CD8-positive, alpha-beta memory T cell (primary cell): ENCODE data around the gene TSPO. TPM values are rescaled to one million over a fixed set of nuclear protein-coding genes. Genes with fewer than 3 reads are reported as not detected.

Source experiments
- CTCF ChIA-PET: fragments of 350-600 bp; sonication (Branson Sonifier 250); formaldehyde crosslinking; loops from one replicate; lab custom pipeline; 2021; ENCODE audit warnings: antibody characterized with exemption; lab: Charles Lee
- POLR2A ChIA-PET: fragments of 350-600 bp; sonication (Branson Sonifier 250); formaldehyde crosslinking; loops from one replicate; lab custom pipeline; 2021; ENCODE audit warnings: antibody characterized with exemption; lab: Charles Lee
- DNase-seq, 5 donors: peaks; one replicate each; pipeline versions ENCODE4 v3.0.0 to v3.0.0-alpha.2; 2020 to 2022; ENCODE audit warnings: mixed read lengths in 1 of 5
- H3K27ac ChIP-seq: one replicate; pipeline ENCODE4 v1.7.0; 2013; ENCODE audit warnings: low read depth, mild to moderate bottlenecking, low read length, moderate library complexity
- H3K27me3 ChIP-seq: 2 replicates; pipeline ENCODE4 v1.7.0; 2013; ENCODE audit warnings: low read length, mild to moderate bottlenecking; ENCODE audit not compliant: insufficient read depth, poor library complexity, severe bottlenecking
- H3K36me3 ChIP-seq: 2 replicates; pipeline ENCODE4 v1.7.0; 2013; ENCODE audit warnings: mild to moderate bottlenecking, low read length, moderate library complexity; ENCODE audit not compliant: insufficient read depth
- H3K4me1 ChIP-seq: 2 replicates; pipeline ENCODE4 v1.7.0; 2013; ENCODE audit warnings: mild to moderate bottlenecking, low read length, moderate library complexity; ENCODE audit not compliant: insufficient read depth
- H3K4me3 ChIP-seq: 2 replicates; pipeline ENCODE4 v1.7.0; 2013; ENCODE audit warnings: mild to moderate bottlenecking, low read length
- H3K9me3 ChIP-seq: 2 replicates; pipeline ENCODE4 v1.7.0; 2013; ENCODE audit warnings: mild to moderate bottlenecking, low read length
- H3K27ac Mint-ChIP-seq, 8 donors: one replicate each; pipeline ENCODE4 v1.8.0; 2020 to 2021; ENCODE audit warnings: mixed read lengths in 8 of 8, mild to moderate bottlenecking in 6 of 8, inconsistent platforms in 3 of 8, moderate library complexity in 3 of 8
- H3K27me3 Mint-ChIP-seq, 2 donors: one replicate each; pipeline ENCODE4 v1.8.0; 2020 to 2021; ENCODE audit warnings: mixed read lengths in 2 of 2, mild to moderate bottlenecking in 1 of 2, moderate library complexity in 1 of 2
- H3K36me3 Mint-ChIP-seq, 3 donors: one replicate each; pipeline ENCODE4 v1.8.0; 2020 to 2021; ENCODE audit warnings: mixed read lengths in 3 of 3, inconsistent platforms in 1 of 3, mild to moderate bottlenecking in 1 of 3
- H3K4me1 Mint-ChIP-seq, 3 donors: one replicate each; pipeline ENCODE4 v1.8.0; 2020 to 2021; ENCODE audit warnings: mixed read lengths in 3 of 3, inconsistent platforms in 1 of 3, mild to moderate bottlenecking in 1 of 3
- H3K4me3 Mint-ChIP-seq, 7 donors: one replicate each; pipeline ENCODE4 v1.8.0; 2020 to 2021; ENCODE audit warnings: mixed read lengths in 7 of 7, mild to moderate bottlenecking in 6 of 7, moderate library complexity in 4 of 7, inconsistent platforms in 2 of 7
- H3K9me3 Mint-ChIP-seq, 5 donors: one replicate each; pipeline ENCODE4 v1.8.0; 2020 to 2022; ENCODE audit warnings: mixed read lengths in 5 of 5, mild to moderate bottlenecking in 3 of 5, moderate library complexity in 2 of 5, inconsistent platforms in 1 of 5
- polyA plus RNA-seq: library from polyadenylated mRNA; unstranded; fragments of 300-500 nt; fragmentation: Illumina TruSeq; gene quantifications from one replicate; pipeline ENCODE4 v1.2.3, GENCODE V29; 2021
- total RNA-seq, 2 experiments: library from RNA; stranded (reverse); gene quantifications; one replicate each; pipeline ENCODE4 v1.2.3, GENCODE V29; 2021

TSPO gene
- total and polyA plus RNA-seq, 3 experiments from 2014 or later, result 101 to 328 (median 105) TPM

- POLR2A ChIA-PET, result no interaction called here
- Mint-ChIP-seq H3K9me3 (no peaks in the 10 kb centered on the region), H3K4me3 (no peak overlapping the region), H3K36me3 (peaks cover 0 to 66% (median 3%) of the 10 kb centered on the region in 3 donors), H3K27ac (peak overlapping the region in 1 of 8 donors; percentile 23), H3K27me3 (peaks cover 0 to 2% of the 10 kb centered on the region in 2 donors), H3K4me1 (peaks cover 0 to 4% (median 2%) of the 10 kb centered on the region in 3 donors)
- no peak for DNase-seq
- CTCF ChIA-PET, result no interaction called here
- H3K4me3 ChIP-seq, result no peak overlapping the region
- H3K27me3 ChIP-seq, result no peaks in the 10 kb centered on the region
- no peaks in the 10 kb centered on the region for H3K9me3 ChIP-seq
- H3K36me3 ChIP-seq, result no peaks in the 10 kb centered on the region
- no peak overlapping the region for H3K27ac ChIP-seq
- no peaks in the 10 kb centered on the region for H3K4me1 ChIP-seq
Observed at GRCh38 chr22:43171607-43172006, 20.2 kb downstream of the TSPO start.

- ChIA-PET CTCF (no interaction called here), POLR2A (no interaction called here)
- Mint-ChIP-seq H3K27me3 (peaks cover 0 to 2% of the 10 kb centered on the region in 2 donors), H3K9me3 (no peaks in the 10 kb centered on the region), H3K4me1 (peaks cover 0 to 4% (median 2%) of the 10 kb centered on the region in 3 donors), H3K36me3 (peaks cover 0 to 61% (median 3%) of the 10 kb centered on the region in 3 donors), H3K4me3 (no peak overlapping the region), H3K27ac (no peak overlapping the region)
- Histone ChIP-seq H3K36me3 (no peaks in the 10 kb centered on the region), H3K4me1 (no peaks in the 10 kb centered on the region), H3K27me3 (no peaks in the 10 kb centered on the region), H3K4me3 (no peak overlapping the region), H3K27ac (no peak overlapping the region), H3K9me3 (no peaks in the 10 kb centered on the region)
- no peak for DNase-seq
Observed at GRCh38 chr22:43172191-43172590, 20.8 kb downstream of the TSPO start.

GRCh38 chr22:43173566-43173965 lies 22.2 kb downstream of the TSPO start:
- Mint-ChIP-seq H3K4me3 (no peak overlapping the region), H3K36me3 (peaks cover 0 to 60% (median 3%) of the 10 kb centered on the region in 3 donors), H3K27me3 (peaks cover 0 to 2% of the 10 kb centered on the region in 2 donors), H3K4me1 (peaks cover 0 to 4% (median 2%) of the 10 kb centered on the region in 3 donors), H3K9me3 (no peaks in the 10 kb centered on the region), H3K27ac (no peak overlapping the region)
- Histone ChIP-seq H3K9me3 (no peaks in the 10 kb centered on the region), H3K27me3 (no peaks in the 10 kb centered on the region), H3K4me3 (no peak overlapping the region), H3K4me1 (no peaks in the 10 kb centered on the region), H3K27ac (no peak overlapping the region), H3K36me3 (no peaks in the 10 kb centered on the region)
- CTCF ChIA-PET, result no interaction called here
- DNase-seq, result no peak
- POLR2A ChIA-PET, result no interaction called here

GRCh38 chr22:43173976-43174720 lies 22.8 kb downstream of the TSPO start:
- H3K27ac Mint-ChIP-seq, result no peak overlapping the region
- H3K27me3 Mint-ChIP-seq, result peaks cover 0 to 2% of the 10 kb centered on the region in 2 donors
- Histone ChIP-seq H3K4me1 (no peaks in the 10 kb centered on the region), H3K27me3 (no peaks in the 10 kb centered on the region), H3K4me3 (no peak overlapping the region), H3K36me3 (no peaks in the 10 kb centered on the region), H3K27ac (no peak overlapping the region), H3K9me3 (no peaks in the 10 kb centered on the region)
- peak in 1 of 5 donors; percentile 41 for DNase-seq
- CTCF ChIA-PET, result no interaction called here
- H3K4me3 Mint-ChIP-seq, result no peak overlapping the region
- H3K36me3 Mint-ChIP-seq, result peaks cover 0 to 60% (median 5%) of the 10 kb centered on the region in 3 donors
- POLR2A ChIA-PET, result no interaction called here
- peaks cover 0 to 4% (median 2%) of the 10 kb centered on the region in 3 donors for H3K4me1 Mint-ChIP-seq
- H3K9me3 Mint-ChIP-seq, result no peaks in the 10 kb centered on the region

- H3K9me3 Mint-ChIP-seq, result no peaks in the 10 kb centered on the region
- H3K9me3 ChIP-seq, result no peaks in the 10 kb centered on the region
- CTCF ChIA-PET, result no interaction called here
- H3K36me3 Mint-ChIP-seq, result peaks cover 0 to 65% (median 5%) of the 10 kb centered on the region in 3 donors
- POLR2A ChIA-PET, result no interaction called here
- no peak for DNase-seq
- peaks cover 0 to 4% (median 2%) of the 10 kb centered on the region in 3 donors for H3K4me1 Mint-ChIP-seq
- no peak overlapping the region for H3K27ac Mint-ChIP-seq
- no peak overlapping the region for H3K4me3 ChIP-seq
- no peaks in the 10 kb centered on the region for H3K27me3 ChIP-seq
- no peak overlapping the region for H3K27ac ChIP-seq
- H3K27me3 Mint-ChIP-seq, result peaks cover 0 to 2% of the 10 kb centered on the region in 2 donors
- no peaks in the 10 kb centered on the region for H3K4me1 ChIP-seq
- H3K4me3 Mint-ChIP-seq, result no peak overlapping the region
- H3K36me3 ChIP-seq, result peaks cover 2% of the 10 kb centered on the region
Observed at GRCh38 chr22:43174941-43175531, 23.7 kb downstream of the TSPO start.

GRCh38 chr22:43176090-43176489 lies 24.7 kb downstream of the TSPO start:
- no peak overlapping the region for H3K27ac Mint-ChIP-seq
- H3K9me3 Mint-ChIP-seq, result no peaks in the 10 kb centered on the region
- Histone ChIP-seq H3K4me3 (no peak overlapping the region), H3K9me3 (no peaks in the 10 kb centered on the region), H3K36me3 (peaks cover 4% of the 10 kb centered on the region), H3K4me1 (no peaks in the 10 kb centered on the region), H3K27me3 (no peaks in the 10 kb centered on the region), H3K27ac (no peak overlapping the region)
- CTCF ChIA-PET, result no interaction called here
- DNase-seq, result no peak
- peaks cover 0 to under 1% (median 0%) of the 10 kb centered on the region in 3 donors for H3K4me1 Mint-ChIP-seq
- H3K36me3 Mint-ChIP-seq, result peaks cover 0 to 62% (median 6%) of the 10 kb centered on the region in 3 donors
- H3K4me3 Mint-ChIP-seq, result no peak overlapping the region
- peaks cover 0 to 2% of the 10 kb centered on the region in 2 donors for H3K27me3 Mint-ChIP-seq
- POLR2A ChIA-PET, result interaction anchor here (0.7 kb wide), 1 partner anchor 202 kb away, joined by 6 read pairs; no protein-coding TSS in a partner anchor

GRCh38 chr22:43177479-43177878 lies 26.1 kb downstream of the TSPO start:
- Histone ChIP-seq H3K9me3 (no peaks in the 10 kb centered on the region), H3K27ac (no peak overlapping the region), H3K36me3 (peaks cover 4% of the 10 kb centered on the region), H3K4me1 (no peaks in the 10 kb centered on the region), H3K27me3 (no peaks in the 10 kb centered on the region), H3K4me3 (no peak overlapping the region)
- Mint-ChIP-seq H3K27ac (no peak overlapping the region), H3K4me3 (no peak overlapping the region), H3K9me3 (no peaks in the 10 kb centered on the region), H3K36me3 (peaks cover 0 to 54% (median 6%) of the 10 kb centered on the region in 3 donors), H3K27me3 (peaks cover 0 to 2% of the 10 kb centered on the region in 2 donors), H3K4me1 (peaks cover 1 to 4% (median 3%) of the 10 kb centered on the region in 3 donors)
- POLR2A ChIA-PET, result no interaction called here
- CTCF ChIA-PET, result no interaction called here
- no peak for DNase-seq
